GM13977 (cell line): ENCODE results near the gene CIT.

Experiments used
- DNase-seq: peaks from one replicate; pipeline ENCODE4 v3.0.0; 2012; ENCODE audit warnings: low spot score
- CTCF ChIP-seq: IDR thresholded peaks from 2 replicates; pipeline ENCODE4 v1.5.1; 2012; ENCODE audit warnings: mild to moderate bottlenecking, control low read depth; ENCODE audit not compliant: insufficient read depth; ENCODE audit errors: extremely low read depth, missing control alignments
- in situ Hi-C: fragments of 300-500 bp; cut with MboI; formaldehyde crosslinking; loops from one replicate; pipeline ENCODE4 v1.12.0; 2022; ENCODE audit warnings: low sequenced_read_pairs, low pct_unique_long_range_greater_than_20kb, mixed read lengths, inconsistent platforms; ENCODE audit not compliant: unreplicated experiment

The CIT gene

GRCh38 chr12:119695034-119695433, 182.1 kb downstream of the CIT start:
- in situ Hi-C loops: loop anchor here (25.0 kb wide), 1 partner anchor 392 kb away; no protein-coding TSS in a partner anchor
- no peak for DNase-seq
- TF ChIP-seq CTCF: peak; percentile 41

GRCh38 chr12:119694111-119694510, 183.0 kb downstream of the CIT start:
- no peak for DNase-seq
- in situ Hi-C loops: loop anchor here (25.0 kb wide), 1 partner anchor 393 kb away; no protein-coding TSS in a partner anchor
- no peak for TF ChIP-seq CTCF

- no peak for TF ChIP-seq CTCF
- in situ Hi-C loops: loop anchor here (25.0 kb wide), 1 partner anchor 394 kb away; no protein-coding TSS in a partner anchor
Observed at GRCh38 chr12:119693511-119693910, 183.6 kb downstream of the CIT start.

GRCh38 chr12:119692997-119693396, 184.1 kb downstream of the CIT start:
- DNase-seq: no peak
- TF ChIP-seq CTCF: no peak
- in situ Hi-C loops: loop anchor here (25.0 kb wide), 1 partner anchor 394 kb away; no protein-coding TSS in a partner anchor

More at GRCh38 chr12:119693511-119693910, 183.6 kb downstream of the CIT start:
- no peak for DNase-seq

GRCh38 chr12:119692410-119692809, 184.7 kb downstream of the CIT start:
- TF ChIP-seq CTCF: no peak
- no peak for DNase-seq
- in situ Hi-C loops: loop anchor here (25.0 kb wide), 1 partner anchor 395 kb away; no protein-coding TSS in a partner anchor

- no peak for DNase-seq
- TF ChIP-seq CTCF: no peak
- in situ Hi-C loops: loop anchor here (25.0 kb wide), 1 partner anchor 396 kb away; no protein-coding TSS in a partner anchor
Observed at GRCh38 chr12:119691202-119691810, 185.8 kb downstream of the CIT start.
